Measurements from ENCODE around the gene PTPRQ. TPM values are rescaled to one million over a fixed set of nuclear protein-coding genes. Genes with fewer than 3 reads are reported as not detected.
"Not testable (repeated sequence)": the region's sequence is repeated elsewhere in the genome, so short reads cannot be mapped to it uniquely, and the experiment has no call there.

The PTPRQ gene
- polyA plus RNA-seq, 1 donor = 0.90 TPM

DNA sequence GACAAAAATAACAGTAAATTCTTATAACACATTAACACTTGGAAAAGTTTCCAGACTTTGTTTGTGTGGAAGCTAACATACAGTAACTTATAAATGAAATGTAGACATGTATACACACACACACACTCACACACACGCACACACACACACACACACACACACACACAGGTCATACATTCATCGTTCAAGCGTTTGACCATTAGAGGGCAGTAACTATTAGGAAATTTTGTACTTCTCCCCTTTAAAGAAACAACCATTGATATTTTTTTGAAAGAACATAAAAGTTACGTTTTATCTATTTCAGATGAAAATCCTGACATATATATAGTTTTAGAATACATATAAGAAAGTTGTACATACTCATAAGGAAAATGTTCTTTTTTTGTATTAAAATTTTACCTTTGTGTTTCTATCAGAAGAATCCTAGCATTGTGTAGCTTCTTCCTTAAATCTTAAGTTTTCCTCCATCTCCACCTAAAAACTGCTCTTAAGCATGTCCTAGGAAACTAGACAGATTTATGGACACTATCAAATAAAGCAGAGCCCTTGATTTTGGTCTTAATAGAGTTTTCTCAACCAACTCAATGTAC lies 29.0 kb downstream of the PTPRQ start:
- peak; percentile 9 for DNase-seq (ENCODE audit: low read depth)

DNA sequence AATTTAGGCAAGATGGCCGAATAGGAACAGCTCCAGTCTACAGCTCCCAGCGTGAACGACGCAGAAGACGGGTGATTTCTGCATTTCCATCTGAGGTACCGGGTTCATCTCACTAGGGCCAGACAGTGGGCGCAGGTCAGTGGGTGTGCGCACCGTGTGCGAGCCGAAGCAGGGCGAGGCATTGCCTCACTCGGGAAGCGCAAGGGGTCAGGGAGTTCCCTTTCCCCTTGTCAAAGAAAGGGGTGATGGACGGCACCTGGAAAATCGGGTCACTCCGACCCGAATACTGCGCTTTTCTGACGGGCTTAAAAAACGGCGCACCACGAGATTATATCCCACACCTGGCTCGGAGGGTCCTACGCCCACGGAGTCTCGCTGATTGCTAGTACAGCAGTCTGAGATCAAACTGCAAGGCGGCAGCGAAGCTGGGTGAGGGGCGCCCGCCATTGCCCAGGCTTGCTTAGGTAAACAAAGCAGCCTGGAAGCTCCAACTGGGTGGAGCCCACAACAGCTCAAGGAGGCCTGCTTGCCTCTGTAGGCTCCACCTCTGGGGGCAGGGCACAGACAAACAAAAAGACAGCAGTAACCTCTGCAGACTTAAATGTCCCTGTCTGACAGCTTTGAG lies 33.6 kb downstream of the PTPRQ start:
- not testable (repeated sequence) for DNase-seq (ENCODE audit: low read depth)

DNA sequence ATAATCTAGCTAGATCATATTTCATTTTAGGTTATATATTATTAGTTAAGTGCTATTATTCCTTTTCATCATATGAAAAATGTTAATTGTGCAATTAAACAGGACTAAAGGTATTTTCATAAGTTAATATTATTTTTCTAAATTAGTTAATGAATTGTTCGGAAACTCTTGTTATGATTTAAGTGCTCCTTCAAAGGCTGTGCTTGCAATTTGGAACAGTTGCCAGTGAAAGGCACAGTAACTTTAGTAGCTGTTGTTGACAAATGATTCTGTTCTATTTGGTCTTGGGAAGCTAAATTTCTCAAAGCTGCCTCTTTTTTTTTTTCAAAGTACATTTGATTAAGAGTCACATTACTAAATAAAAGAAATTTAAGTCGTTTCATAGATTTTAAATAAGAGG lies 40.7 kb downstream of the PTPRQ start:
- DNase-seq (ENCODE audit: low read depth) = no peak

DNA sequence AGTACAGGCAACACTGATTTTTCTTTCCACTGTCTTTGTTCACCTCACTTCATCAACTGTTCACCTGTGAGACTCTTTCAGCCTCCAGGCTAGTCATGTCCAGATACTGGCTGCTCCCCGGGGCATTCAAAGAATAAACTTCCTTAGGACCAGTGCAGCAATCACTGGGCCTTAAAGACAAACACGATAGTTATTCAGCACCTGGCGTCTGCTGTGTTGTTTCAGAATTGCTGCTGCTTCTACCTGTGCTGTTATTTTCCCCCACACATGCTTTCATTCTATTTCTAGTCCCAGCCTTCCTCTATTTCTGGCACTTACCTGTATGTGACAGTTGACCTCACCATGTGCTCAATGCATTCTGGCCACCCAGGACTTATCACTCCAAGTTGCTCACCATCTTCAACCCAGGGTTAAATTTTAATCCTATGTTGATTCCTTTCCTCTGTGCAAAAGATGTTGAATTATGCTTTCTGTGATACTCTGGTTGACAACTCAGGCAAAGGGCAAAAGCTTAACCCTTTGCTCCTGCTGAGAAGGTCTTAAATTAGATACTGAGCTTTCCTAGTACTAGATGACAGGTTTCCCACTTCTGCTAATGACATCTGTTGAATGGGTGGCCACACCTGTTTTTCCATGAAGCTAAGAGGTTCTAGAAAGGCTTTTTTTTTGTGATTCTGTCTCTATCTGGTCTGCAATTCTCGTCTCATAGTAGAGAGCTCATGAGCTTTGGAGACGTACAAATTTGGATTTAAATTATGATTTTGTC lies 41.4 kb downstream of the PTPRQ start:
- DNase-seq (ENCODE audit: low read depth) = no peak

DNA sequence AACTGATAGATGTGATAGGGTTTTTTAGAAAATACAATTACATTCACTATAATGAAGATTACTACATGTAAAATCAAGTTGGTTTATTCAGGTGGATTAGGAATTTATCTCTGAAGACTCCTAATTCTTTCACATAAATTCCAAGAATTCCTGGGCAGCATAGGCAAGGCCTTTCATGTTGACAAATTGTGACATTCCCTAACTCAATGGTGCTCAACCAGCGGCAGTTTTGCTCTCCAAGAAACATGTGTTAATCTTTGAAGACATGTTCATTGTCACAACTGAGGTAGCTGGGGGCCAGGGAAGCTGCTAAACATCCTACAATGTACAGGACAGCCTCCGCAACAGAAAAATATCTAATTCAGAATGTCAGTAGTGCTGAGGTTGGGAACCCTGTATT lies 46.3 kb downstream of the PTPRQ start:
- no peak for DNase-seq (ENCODE audit: low read depth)

DNA sequence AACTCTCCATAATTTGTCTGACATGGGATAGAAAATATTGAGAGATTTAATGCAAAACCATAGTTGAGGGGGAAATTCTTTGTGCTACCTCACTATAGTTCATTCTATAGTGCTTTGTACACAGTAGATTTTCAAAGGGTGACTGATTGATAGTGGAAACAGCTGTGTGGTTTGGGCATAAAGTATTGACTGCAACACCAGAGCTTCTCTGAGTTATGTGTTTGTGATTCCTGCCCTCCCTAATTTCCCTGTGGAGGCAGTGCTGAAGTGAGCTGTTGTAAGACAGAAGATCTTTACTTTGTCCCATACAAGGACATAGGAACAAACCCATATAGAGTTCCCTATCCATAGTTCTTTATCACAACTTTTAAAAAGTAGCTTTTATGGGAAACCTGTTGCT lies 47.1 kb downstream of the PTPRQ start:
- no peak for DNase-seq (ENCODE audit: low read depth)

DNA sequence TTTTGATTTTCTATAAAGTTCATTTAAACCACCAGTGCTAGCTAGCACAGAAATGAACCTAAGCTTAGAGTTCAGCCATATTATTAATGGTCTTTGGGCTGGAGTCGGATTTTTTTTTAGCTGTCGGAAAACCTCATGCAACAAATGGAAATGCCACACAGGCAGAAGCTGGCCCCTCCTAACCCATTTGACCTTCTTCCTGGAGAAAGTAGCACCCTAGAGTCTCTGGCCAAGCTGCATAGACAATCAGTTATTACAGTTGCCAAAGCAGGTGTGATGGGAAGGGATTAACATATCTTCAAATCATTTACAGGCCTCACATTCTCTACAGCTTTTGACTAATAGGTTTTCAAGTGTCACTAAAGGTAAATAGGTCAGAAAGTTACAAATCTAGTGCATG lies 49.4 kb downstream of the PTPRQ start:
- DNase-seq (ENCODE audit: low read depth) = no peak

DNA sequence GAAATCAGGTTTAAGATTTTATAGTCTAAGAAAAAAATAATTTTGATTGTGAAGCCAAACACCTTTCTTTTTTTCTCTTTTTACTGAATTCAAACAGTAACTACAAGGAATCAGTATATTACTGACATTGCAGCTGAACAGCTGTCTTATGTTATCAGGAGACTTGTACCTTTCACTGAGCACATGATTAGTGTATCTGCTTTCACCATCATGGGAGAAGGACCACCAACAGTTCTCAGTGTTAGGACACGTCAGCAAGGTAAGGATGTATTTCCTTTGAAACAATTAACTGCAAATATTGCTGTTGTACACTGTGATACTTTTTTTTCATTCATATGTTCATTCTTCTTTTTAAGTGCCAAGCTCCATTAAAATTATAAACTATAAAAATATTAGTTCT lies 50.8 kb downstream of the PTPRQ start:
- no peak for DNase-seq (ENCODE audit: low read depth)

DNA sequence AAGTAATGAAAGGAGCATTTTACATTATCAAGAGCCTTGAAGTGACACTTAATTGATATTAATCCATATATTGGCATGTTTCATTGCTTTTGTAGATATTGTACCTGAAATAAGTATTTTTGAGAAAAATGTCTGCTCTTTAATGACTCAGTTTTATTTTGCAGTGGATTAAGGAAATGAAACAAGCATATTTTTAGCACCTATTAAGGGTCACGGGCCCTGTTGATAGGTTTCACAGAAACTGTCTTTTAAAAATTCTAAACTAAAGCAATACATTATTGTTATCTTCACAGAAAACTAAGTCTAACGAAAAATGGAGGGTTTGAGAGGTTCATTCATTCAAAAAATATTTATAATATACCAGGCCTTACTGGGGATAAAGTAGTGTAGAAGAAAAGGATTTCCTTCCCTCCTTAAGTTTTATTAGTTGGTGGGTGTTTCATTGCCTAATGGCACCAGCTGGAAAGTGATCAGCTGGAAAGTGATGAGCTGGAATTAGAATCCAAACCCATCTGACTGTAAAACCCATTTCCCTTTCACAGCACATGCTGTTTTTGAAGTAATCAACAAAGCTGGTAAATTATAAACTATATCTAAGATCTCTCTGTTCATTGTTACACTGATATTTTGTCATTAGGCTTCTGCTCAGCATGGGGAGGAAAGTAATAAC lies 54.2 kb downstream of the PTPRQ start:
- no peak for DNase-seq (ENCODE audit: low read depth)

DNA sequence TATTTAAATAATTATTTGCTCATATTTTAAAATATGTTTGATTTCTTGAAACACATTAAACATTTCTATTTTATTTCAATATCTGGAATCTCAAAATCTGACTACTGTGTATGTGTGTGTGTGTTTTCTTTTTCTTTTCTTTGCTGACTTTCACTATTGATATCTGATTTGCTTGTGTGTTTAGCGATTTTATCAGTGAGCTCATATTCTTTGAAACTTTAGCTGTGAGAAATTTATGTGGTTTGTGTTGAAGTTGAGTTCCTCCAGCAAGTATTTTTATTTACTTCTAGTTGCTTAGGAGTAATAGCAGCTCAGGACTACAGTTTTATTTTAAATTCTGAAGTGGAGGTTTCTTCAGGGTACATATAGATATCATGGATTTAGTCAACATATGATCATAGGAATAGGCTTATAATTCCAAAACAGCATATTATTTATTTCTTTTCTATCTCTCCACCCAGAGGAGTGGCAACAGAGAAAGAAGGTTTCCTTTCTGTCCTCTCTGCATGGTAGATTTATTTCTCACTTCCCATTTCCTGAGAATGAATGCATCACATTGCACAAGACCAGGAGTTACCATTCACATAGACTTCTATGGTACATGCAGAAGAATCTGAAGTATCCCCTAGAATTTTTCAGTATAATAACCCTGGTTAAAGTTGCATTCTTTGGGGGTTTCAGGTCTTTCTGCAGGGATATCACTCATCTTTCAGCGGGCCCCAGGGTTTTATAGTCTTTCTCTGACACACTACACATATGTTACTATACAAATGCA lies 60.5 kb downstream of the PTPRQ start:
- DNase-seq (ENCODE audit: low read depth) = no peak

DNA sequence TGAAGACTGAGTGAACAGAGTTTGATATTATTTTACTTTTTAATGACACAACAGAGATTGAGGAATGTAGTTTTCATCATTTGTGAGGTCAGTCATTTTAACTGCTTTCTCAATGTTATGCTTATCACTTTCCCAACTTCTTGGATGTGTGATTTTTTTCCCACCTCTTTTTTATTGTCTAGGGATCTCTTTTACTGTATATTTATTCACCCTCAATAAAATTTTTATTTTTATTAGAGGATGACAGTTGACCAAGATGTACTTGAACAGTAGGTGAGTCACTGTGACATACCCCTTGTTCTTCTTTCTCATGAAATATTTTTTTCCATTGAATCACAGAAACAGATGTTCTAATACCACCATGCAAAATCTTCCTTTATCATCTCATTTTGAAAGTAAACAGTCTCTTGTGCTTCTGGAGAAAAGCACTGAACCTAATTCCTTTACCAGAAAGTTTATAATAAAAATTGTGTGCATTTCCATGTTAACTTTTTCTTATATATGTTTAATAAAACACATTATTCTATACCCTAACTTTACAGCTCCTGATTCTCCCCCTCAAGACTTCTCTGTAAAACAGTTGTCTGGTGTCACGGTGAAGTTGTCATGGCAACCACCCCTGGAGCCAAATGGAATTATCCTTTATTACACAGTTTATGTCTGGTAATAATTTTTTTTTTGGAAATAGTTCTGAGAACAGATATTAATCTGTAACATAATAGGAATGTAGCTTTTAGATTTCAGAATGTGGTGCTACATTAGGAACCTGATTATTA lies 65.9 kb downstream of the PTPRQ start:
- DNase-seq (ENCODE audit: low read depth) = peak; percentile 36

DNA sequence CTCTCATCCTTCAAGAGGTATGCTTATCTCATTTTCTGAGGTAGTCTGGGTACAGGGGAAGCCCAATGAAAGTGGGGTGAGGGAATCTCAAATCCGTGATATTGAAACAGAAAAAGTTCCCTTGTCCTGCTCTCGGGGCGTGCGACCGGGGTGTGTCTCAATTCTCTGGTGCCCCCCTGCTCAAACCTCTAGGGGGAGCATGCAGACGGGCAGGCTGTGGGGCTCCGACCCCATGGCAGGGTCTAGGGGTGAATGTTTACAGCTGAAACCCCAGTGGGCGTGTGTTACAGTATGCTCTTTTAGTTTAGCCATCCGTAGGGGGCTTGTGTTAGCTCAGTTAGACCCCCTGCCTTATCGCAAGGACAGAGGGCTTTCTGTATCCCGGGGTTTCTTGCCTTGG lies 68.7 kb downstream of the PTPRQ start:
- no peak for DNase-seq (ENCODE audit: low read depth)

DNA sequence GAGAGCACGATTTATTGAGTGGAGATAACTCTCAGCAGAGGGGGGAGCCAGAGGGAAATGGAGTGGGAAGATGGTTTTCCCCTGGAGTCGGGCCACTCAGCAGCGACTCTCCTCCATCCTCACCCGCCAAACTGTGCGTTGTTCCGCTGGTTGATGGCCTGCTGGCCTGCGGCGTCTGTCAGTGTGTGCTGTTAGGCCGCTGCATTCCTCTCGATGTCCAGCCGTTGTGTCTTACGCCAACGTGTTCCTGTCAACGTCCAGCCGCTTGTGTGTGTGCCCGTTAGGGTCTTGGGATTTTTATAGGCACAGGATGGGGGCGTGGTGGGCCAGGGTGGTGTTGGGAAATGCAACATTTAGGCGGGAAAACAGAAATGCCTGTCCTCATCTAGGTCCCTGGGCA lies 69.2 kb downstream of the PTPRQ start:
- DNase-seq (ENCODE audit: low read depth) = no peak

DNA sequence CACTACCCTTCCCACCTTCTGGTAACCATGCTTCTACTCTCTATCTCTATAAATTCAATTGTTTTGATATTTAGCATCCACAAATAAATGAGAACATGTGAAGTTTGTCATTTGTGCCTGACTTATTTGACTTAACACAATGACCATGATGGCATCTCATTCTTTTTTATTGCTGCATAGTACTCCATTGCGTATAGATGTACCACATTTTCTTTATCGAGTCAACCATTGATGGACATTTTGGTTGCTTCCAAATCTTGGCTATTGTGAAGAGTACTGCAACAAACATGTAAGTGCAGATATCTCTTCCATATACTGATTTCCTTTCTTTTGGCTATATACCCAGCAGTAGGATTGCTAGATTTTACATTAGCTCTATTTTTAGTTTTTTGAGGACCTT lies 73.6 kb downstream of the PTPRQ start:
- no peak for DNase-seq (ENCODE audit: low read depth)

DNA sequence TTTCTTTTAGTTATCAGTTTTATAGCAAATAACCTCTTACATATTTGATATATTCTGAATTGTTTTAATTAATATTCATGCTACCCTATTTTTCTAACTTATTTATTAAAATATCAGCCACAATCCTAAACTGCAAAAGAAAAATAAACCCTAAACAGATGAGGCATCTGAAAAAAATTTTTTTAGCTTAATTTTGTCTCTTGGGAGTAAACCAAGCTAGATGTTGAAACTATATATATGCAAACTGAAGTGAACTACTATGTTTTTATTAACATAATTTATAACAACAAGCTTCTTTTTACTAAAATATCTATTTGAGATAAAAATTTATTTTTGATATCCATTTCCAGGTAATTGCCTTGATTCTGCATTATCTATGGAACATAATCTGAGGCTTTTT lies 87.6 kb downstream of the PTPRQ start:
- no peak for DNase-seq (ENCODE audit: low read depth)

DNA sequence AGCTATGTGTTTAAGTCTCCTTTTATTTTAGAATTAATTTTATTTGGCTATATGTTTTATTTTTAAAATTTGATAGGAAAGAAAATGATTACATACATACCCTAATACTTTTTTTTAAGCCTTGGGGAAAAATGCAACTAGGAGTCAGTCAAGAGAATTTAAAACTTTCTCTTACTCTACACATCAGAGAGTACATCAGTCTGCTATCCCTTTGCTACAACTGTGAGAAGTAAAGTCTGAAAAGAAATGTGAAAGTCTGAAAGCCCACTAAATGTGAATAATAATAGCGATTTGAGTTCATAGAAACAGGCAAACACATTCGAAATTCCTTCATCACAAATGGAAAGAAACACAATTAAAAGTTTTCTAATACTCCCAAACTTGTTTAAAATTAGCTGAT lies 95.0 kb downstream of the PTPRQ start:
- no peak for DNase-seq (ENCODE audit: low read depth)

DNA sequence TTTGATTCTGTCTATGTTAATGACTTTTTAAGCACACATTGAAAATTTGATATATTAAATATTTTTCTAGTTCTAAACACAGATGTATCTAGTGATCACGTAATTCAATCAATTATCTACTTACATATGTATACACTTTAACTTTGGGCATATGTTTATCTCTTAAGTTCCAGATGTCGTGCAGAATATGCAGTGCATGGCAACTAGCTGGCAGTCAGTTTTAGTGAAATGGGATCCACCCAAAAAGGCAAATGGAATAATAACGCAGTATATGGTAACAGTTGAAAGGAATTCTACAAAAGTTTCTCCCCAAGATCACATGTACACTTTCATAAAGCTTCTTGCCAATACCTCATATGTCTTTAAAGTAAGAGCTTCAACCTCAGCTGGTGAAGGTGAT lies 105.3 kb downstream of the PTPRQ start:
- no peak for DNase-seq (ENCODE audit: low read depth)

DNA sequence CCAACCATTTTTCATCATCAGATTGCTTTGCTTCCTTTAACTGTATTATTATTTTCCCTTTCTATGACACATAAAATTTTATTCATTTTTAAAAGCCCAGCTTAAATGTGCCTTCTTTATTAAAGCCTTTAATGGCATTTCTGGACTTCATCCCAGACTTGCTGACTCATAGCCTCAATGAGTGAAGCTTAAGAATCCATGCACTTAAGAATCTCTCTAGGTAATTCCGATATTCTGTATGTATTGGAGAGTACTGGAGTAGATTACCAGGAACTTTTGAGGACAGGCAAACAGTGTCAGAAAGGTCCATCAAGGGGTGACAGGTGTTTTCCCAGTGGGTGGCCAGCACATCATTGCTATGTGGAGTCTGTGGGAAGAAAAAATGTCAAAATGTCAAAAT lies 107.9 kb downstream of the PTPRQ start:
- no peak for DNase-seq (ENCODE audit: low read depth)

DNA sequence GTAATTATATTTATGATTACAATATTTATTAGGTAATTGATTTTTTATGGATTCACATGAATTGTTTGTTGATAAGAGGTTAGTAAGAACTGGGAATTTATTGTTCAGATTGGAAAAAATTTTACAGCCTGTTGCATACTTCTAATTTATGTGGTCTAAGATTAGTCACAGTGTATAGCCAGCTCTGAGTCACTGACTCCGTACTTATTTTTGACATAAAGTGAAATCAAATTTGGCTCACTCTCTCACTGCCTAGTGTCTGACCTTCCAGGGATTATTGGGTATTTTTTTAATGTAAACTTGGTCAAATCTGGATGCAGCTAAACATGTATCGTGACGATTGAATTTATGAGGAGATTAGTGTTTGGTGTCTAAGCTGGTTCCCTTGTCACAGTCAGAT lies 109.3 kb downstream of the PTPRQ start:
- DNase-seq (ENCODE audit: low read depth) = no peak

DNA sequence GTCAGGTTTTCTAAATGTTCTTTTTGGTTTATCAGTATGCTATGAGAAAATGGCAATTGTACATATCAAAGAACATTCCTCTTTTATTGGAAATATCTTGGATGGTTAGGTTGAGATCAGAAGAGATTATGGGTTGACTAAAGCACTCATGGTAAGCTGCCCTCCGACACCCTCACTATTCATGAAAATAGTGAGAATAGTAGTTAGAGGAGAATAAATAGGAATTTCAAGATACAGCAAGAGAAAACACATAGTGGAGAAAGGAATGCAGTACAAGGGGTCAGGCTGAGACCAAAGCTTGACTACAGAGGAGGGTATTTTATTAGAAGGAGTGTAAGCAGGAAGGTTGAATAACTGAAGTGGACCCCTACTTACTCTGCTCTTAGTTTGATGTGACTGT lies 112.5 kb downstream of the PTPRQ start:
- no peak for DNase-seq (ENCODE audit: low read depth)

DNA sequence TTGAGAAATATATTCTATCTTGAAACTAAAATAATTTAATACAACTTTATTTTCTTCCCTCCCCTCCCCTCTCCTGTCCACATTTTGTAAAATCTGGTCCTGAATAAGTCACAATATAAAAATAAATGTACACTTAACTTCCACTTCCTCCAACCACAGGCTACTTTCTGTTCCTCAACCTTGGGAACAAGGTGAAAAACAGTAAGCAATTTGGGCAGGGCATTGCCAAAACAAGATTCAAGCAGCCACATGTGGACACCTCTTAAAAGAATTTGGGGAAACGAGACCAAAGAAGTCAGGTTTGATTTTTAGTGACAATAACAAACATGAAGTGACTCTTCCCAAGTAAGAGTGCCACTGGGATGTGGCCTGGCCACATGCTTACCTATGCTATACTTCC lies 115.7 kb downstream of the PTPRQ start:
- no peak for DNase-seq (ENCODE audit: low read depth)
